HG03135 (cell line): ENCODE data around the gene FMNL2.
"Not testable (repeated sequence)": the region's sequence is repeated elsewhere in the genome, so short reads cannot be mapped to it uniquely, and the experiment has no call there.

Experiments used
- ATAC-seq: cut with Tn5 transposase; IDR thresholded peaks from one replicate; pipeline ENCODE4 v1.9.1; 2021; ENCODE audit warnings: mild to moderate bottlenecking, moderate library complexity; ENCODE audit not compliant: unreplicated experiment

The FMNL2 gene

DNA sequence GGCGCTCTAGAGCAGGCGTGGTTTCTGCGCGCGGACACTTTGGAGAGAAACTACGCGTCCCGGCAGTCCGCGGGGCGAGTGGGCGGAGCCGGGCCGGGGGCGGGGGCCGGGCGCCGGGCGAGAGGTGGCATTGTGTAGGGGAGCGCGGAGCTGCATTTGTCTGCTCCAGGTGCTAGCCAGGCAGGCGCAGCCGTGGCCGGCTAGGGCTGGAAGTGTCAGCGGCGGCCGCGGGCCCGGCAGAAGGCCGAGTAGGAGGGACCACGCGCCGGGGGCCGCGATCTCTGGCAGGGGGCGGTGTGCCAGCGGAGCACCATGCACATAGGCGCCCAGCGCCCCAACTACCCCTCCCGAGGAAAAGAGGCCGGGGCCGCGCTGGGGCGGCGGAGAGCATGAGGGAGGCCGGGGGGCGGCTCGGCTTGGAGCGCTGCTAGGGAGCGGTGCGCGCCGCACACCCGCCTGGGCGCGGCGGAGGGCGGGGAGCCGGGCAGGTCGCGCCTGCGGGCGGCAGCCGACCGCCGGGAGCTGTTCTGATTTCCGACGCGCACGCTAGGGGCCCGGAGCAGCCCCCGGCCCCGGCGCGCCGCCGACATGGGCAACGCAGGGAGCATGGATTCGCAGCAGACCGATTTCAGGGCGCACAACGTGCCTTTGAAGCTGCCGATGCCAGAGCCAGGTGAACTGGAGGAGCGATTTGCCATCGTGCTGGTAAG is at the start of gene FMNL2:
FMNL2 (plus strand) TSS at position 159 of the 710 bp plus-strand sequence.
- peak; percentile 81 for ATAC-seq

GRCh38 chr2:152292991-152293390 is 42.0 kb upstream of the FMNL2 start:
- ATAC-seq, result no peak

DNA sequence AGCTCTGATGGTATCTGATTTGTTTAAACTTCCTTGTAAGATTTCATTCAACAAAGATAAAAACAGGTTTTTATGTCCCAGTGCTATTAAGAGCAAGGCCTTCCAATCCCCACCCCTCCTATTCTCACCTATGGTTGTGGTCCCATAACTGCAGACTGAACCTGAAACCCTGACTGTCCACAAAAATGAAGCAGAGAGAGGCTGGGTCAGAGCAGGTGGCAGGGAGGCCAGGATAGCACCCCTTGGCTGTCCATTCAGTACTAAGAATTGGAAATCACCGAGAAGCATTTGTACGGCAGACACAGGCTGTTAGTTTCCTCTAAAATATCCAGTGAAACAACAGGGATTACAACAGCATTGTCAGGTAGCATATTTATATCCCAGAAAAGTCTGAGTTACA is 37.3 kb upstream of the FMNL2 start:
- no peak for ATAC-seq

DNA sequence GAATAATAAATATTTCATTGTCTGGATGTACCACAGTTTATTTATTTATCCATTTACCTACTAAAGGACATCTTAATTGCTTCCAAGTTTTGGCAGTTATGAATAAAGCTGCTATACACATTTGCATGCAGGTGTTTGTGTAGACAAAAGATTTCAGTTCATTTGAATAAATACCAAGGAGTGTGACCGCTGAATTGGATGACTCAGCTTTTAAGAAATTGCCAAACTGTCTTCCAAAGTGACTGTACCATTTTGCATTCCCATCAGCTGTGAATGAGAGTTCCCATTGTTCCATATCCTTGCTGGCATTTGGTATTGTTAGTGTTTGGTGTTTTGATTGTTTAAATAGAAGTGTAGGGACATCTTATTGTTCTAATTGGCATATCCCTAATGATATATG is 36.2 kb upstream of the FMNL2 start:
- ATAC-seq, result no peak

DNA sequence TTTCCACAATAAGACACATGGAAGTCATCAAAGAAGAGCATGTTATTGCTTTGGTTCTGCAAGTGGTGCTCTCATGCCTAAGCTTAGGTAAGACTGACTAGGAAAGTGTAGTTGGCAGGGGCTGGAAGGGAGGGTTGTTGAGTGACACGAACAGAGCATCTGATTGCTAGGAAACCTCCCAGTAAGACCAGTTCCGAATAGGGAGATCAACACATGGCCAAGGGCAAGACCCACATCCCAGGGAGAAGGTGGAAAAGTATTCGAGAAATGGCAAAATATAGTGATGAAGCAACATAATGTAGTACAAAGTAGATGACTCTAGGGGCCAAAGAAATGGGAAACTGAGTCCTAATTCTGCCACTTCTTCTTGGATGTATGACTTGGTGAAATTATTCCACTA is 33.8 kb upstream of the FMNL2 start:
- no peak for ATAC-seq

DNA sequence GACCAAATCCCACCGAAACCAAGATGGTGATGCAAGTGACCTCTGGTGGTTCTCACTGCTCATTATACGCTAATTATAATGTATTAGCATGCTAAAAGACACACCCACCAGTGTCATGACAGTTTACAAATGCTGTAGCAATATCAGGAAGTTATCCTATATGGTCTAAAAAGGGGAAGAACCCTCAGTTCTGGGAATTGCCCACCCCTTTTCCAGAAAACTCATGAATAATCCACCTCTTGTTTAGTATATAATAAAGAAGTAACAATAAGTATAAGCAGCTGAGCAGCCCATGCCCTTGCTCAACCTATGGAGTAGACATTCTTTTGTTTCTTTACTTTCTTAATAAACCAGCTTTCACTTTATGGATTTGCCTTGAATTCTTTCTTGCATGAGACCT is 31.0 kb upstream of the FMNL2 start:
- ATAC-seq, result no peak

DNA sequence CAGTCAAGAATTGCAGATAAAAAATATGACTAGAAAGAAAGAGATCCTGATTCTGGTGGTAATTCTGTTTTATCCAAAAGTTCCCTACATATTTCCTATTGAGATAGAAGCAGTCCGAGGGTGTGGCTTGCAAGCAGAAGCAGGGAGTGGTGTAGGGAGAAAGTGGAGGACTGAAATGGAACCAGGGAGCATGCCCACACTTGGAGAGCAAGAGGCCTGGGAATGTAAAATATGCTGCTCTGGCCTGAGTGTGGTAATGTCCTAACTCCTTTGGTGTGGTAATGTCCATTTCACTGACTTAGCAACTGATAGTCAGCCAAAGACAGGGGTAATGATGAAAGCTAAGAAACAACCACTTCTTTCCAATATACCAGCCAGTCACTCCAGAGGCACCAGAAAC is 30.1 kb upstream of the FMNL2 start:
- ATAC-seq, result no peak

DNA sequence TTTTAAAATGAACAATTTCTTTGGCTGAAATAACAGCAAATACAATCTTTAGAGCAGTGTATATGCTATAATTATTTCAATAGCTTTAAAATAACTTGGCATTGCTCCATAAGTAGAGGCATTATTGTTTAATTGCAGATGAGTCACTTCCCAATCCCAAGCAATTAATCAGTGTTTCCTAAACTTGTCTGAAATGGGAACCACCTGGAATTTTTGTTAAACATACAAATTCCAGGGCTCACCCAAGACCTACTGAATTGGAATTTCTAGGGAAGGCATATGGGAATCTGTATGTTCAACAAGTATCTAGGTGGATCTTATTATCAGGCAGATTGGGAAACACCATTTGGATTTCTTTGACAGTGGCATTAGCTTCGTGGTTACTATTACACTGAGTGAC is 27.1 kb upstream of the FMNL2 start:
- ATAC-seq, result no peak

DNA sequence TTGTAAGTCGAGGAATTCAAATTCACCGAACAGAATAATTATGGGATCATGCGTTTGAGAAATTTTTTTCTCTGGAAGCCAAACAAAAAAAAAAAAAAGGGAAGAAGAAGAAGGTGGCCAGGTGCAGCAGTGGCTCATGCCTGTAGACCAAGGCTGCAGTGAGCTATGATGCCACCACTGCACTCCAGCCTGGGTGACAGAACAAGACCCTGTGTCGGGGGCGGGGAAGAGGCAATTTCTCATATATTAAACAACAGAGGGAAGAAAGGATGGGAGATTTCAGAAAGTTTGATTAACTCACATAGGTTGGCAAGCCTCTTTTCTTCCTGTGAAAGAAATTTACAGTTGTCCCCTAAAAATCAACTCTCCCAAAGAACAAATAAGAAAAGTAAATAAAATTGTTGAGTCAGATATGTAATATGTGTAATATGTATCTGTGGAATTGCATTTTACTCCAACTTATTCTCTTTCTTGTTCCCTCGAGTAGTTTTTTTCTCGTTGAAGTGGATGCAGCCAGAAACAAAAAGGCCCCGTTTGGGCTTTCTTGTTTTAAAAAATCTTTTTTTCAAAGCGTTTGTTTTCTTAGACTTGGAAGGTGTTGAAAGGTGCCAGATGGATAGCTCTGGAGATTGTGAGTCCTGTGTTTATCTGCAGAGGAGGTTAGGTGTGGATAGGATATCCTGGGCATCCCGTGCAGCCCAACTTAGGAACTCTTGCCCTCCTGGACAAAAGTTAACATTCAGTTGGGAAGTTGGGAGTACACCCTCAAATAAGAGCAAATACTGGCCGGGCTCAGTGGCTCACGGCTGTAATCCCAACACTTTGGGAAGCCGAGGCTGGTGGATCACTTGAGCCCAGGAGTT is 25.4 kb upstream of the FMNL2 start:
- no peak for ATAC-seq

DNA sequence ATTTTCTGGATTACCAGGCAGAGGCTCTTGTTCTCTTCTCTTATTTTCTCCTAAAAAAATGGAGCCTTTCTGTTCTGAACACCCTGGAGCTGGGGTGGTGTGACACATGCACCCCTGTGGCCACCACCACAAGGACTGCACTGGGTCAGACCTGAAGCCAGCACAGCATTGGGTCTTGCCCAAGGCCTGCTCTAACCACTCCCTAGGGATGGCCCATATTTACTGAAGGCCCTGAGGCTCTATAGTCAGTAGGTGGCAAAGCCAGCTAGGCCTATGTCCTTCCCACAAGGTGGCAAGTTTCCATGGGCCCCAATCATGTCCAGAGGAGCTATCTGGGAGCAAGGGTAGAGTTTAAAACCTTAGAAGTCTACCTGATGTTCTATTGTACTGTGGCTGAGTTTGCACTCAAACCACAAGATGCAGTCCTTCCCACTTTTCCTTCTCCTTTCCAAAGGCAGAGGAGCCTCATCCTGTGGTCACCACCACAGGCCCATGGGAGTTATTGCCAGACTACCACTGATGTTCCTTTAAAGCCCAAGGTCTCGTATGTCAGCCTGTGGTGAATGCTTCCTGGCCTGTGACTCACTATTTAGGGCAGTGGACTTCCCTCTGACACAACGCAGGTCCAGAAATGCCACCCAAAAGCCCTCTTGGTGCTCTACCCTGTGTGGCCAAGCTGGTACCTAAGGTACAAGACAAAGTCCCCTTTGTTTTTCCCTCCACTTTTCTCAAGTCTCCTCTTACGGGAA is 15.0 kb upstream of the FMNL2 start:
- ATAC-seq, result no peak

DNA sequence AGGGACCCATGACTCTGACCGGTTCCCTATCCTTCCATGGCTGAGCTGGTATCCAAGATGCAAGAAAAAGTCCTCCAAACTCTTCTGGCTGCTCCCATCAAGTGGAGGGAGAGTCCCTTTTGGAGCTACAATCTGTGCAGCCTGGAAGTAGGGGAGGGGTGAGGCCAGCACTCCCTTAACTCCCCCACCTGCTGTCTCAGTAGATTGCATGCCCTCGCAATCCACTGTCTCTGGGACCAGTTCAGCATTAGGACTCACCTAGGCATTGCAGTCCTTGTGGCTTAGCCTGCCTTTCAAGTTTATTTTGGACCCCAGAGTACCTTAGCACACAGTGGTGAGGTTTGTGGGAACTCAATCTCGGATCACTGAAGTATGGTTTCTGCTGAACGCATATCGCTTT is 14.2 kb upstream of the FMNL2 start:
- no peak for ATAC-seq

DNA sequence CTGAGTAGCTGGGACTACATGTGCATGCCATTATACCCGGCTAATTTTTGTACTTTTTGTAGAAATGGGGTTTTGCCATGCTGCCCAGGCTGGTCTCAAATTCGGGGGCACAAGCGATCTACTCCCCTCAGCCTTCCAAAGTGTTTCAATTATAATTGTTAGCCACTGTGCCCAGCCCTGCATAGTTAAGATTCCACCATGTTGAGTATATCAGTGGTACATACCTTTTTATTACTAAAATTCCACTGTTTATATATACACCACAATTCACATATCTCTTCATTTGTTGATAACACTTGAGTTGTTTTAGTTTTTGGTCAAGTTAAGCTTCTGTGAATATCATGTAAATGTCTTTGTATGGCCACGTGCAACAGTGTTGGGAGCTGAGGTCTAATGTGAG is 12.8 kb upstream of the FMNL2 start:
- ATAC-seq, result no peak

GRCh38 chr2:152325126-152325525 is 9.8 kb upstream of the FMNL2 start:
- not testable (repeated sequence) for ATAC-seq

- no peak for ATAC-seq
Measured at GRCh38 chr2:152326710-152327109, 8.3 kb upstream of the FMNL2 start.

DNA sequence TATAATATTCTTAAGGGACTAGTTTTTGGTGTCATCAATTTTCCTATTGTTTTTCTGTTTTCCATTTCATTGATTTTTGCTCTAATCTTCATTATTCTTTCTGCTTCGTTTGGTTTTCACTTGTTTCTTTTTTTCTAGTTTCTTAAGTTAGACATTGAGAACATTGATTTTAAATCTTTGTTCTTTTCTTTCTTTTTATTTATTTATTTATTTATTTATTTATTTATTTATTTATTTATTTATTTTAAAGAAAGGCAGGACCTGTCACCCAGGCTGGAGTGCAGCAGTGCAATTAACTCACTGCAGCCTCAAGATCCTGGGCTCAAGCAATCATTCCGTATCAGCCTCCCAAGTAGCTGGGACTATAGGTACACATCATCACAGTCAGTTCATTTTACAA is 7.0 kb upstream of the FMNL2 start:
- ATAC-seq, result no peak

GRCh38 chr2:152330235-152330866 is 4.6 kb upstream of the FMNL2 start:
- no peak for ATAC-seq

DNA sequence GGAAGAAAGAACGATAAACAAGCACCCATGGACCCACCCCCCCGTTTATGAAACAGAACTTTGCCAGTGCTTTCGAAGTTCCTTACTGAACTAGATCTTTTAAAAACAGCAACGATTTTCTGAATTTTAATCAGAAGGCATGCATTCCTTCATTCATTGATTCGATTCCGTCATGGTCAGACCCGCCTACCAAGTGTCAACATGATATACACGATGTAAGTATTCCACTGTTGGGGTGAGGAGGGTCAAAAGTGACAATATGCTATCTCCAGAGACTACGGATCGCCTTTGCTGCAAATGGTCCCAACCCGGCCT is 316 bp upstream of the FMNL2 start:
- ATAC-seq, result no peak

GRCh38 chr2:152335726-152336118 is 748 bp downstream of the FMNL2 start:
- ATAC-seq, result no peak

- no peak for ATAC-seq
Measured at GRCh38 chr2:152336119-152336853, 1.3 kb downstream of the FMNL2 start.

- no peak for ATAC-seq
Measured at GRCh38 chr2:152336854-152337510, 2.0 kb downstream of the FMNL2 start.
